Fibroblast of skin of right quadriceps (primary cell): Measurements from ENCODE around the gene BANP.
"Not testable (repeated sequence)": the region's sequence is repeated elsewhere in the genome, so short reads cannot be mapped to it uniquely, and the experiment has no call there.

Experiments used
- DNase-seq: peaks from one replicate; pipeline ENCODE4 v3.0.0-alpha.2; 2013

BANP gene

DNA sequence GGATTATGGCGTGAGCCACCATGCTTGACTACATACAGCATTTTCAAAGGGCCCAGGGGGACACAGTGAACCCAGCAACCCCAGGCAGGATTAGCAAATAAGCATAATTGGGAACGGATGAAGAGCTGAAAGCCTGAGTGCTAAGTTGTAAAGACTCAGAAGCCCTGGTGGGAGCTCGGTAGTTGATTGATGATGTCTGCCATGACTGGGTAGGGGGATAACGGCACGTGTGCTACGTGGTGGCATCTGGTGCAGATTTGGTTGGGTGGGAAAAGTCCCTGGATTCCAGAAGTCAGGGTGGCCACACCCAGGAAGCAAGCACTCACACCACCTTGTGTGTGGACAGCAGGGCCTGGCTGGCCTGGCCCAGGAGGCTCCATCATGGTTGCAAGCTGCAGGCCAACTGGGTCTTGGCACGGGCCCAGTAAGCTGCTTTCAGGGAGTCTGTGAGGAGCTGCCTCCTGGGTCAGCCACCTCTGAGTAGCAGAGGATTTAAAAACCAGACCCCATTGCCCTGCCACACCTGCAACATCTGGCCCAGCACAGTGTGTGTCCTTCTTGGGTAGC, 154.4 kb downstream of the BANP start:
- DNase-seq = not testable (repeated sequence)

DNA sequence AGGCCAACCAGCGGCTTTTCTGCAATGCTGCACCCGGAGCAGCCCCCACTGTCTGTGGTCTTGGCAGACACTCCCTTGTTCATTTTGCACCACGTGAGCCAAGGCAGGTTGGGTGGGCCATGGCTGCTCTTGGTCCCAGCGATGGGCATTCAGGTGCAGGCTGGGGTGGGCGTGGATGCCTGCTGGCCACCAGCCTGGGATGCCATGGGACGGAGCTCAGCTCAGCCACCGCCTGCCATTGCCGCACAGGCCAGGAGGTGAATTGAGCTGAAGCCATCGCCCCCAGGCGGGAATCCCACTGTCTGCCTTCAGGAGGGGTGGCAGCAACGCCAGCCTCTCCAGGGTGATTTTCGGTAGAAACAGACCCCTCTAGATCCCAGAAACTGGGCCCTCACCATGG, 155.3 kb downstream of the BANP start:
- not testable (repeated sequence) for DNase-seq

DNA sequence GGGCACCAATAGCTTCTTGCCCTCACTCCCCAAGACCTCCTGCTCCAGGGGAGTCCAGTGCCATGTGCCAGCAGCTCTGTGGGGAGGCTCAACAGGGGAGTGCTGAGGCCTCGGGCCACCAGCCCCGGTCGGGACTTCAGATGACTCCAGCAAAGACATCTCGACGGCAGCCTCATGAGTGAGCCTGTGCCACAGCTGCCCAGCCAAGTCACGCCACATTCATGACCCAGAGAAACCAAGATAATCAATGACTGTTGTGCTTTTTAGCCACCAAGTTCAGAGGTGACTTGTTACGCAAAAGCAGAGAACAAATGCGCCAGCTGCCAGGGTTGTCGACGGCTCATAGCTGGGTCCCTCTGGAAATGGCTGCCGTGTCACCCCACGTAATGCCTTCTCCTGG, 157.5 kb downstream of the BANP start:
- DNase-seq = no peak

DNA sequence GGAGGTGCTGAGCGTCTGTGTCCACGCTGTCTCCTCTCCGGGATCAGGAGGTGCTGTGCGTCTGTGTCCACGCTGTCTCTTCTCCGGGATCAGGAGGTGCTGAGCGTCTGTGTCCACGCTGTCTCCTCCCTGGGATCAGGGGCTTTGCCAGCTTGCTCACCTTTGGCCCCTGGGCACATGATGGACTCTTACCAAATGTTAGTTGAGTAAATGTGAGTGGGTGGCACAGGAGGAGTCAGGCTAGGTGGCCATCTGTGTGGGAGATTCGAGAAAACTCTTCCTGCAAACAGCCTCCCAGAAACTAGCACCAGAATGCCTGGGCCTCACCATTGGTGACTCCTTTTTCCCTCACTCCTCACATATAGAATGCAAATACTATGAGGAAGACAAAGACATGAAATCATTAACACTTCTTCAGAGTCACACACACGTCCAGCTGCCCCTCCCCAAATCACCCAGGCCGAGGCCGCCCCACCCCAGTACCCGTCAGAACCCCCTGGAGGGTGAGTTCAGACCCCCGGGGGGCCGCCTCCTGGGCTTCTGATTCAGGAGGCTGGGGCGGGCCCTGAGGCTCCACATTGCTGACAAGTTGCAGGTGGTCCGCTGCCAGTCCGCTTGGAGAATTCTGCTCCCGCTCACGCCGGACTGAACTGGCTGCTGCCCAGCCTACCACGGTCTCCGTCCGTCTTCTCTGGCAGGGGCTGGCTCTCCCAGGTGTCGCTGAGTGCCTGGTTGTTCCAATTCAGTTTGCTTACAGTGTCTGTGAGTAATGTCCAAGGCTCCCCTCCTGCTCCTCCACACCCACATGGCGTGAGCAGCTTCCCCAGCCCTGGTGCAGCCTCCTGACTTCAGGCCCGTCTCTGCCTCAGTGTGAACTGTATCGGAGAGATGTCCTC, 158.7 kb downstream of the BANP start:
- DNase-seq = not testable (repeated sequence)

DNA sequence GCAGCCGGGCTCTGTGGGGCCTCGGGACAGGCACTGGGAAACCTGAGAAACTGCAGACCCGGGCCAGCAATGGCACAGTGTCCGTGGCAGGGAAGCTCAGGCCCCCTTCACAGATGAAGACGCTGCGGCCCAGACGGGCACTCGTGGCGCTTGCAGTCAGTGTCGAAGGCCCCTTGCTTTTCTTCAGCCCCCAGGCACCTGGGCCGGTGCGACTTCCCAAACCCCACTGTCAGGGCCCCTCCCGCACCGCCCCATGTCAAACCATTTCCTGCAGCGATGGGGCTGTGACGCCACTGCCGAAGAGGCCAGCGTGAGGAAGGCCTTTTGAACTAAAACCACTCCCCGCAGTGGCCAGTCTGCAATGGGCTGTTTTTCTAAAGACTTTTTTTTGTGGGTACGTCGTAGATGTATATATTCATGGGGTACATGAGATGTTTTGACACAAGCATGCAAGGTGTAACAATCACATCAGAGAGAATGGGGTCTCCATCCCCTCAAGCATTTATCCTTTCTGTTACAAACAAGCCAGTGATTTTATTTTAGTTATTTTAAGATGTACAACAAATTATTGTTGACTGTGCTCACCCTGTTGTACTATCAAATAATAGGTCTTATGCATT, 159.8 kb downstream of the BANP start:
- not testable (repeated sequence) for DNase-seq

DNA sequence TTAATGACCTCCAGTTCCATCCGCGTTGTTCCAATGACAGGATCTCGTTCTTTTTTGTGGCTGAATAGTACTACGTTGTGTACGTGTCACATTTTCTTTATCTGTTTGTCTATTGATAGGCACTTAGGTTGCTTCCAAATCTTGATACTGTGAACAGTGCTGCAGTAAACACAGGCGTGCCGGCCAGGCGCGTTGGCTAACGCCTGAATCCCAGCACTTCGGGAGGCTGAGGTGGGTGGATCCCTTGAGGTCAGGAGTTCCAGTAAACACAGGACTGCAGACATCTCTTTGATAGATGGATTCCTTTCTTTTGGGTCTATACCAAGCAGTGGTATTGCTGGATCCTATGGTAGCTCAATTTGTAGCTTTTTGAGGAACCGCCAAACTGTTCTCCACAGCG, 160.7 kb downstream of the BANP start:
- not testable (repeated sequence) for DNase-seq

DNA sequence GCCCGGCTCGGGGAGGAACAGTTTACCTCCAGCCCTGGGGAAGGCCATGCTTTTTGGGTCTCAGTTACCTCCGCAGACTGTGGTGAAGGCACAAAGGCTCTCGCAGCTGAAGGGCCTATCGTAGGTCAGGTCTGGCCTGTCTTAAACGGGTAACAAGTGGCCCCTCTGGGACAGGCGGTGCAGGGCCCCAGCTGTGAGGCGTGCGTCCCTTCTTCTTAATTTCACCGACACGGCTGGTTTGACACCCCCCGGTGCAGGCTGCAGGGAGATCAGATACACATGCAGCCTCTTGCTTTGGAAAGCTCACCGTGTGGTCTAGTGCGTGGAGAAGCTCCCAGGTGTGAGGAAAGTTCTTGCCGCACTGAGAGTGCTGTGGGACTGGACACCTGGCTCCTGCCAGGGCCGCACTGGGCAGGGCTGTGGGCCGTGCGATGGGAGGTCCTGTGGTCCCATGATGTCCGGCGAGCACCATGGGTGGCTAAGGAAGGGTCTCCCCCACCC, 162.4 kb downstream of the BANP start:
- no peak for DNase-seq

DNA sequence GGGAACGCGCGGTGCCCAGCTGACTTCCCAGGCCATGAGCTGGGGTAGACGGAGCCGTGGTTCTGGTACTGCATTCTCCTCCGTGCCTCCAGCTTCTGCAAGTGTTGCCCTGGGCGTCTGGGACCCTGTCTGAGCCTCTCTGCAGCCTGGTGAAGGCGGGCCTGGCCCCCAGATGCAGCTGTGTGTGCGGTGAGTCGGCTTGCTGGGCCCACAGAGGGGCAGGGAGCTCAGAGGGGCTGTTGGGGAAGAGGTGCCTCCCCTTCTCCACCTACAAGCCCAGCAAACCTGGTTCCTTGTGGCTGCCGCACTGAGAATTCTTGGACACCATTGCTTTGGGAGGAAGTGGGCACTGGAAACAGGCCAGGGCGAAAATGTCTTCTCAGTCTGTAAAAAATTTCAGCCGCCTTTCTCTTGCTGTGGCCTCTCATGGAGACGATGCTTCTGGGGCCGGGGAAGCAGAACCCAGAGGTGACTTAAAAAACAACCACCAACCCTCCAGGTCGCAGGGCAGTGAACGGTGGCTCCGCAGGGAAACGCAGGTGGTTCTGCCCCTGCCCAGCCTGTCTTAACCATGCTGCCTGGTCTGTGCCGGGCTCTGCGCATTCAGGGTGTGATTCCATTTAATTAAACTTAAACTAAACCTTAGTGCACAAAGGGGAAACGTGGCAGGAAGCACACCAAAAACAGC, 163.5 kb downstream of the BANP start:
- not testable (repeated sequence) for DNase-seq

DNA sequence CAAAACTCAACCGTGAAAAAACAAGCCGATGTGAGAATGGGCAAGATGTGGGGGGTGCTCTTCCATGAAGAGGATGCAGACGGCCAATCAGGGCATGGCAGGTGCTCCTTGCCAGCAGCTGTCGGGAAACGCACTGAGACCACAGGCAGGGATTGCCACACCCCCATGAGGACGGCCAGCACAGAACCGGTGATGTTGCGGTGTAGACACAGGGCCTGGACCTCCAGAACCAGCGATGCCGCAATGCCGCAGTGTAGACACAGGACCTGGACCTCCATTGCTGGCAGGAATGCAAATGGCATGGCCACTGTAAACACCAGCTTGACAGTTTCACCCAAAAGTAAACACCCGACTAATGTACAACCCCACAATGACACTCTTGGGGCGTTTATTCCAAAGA, 164.9 kb downstream of the BANP start:
- no peak for DNase-seq

DNA sequence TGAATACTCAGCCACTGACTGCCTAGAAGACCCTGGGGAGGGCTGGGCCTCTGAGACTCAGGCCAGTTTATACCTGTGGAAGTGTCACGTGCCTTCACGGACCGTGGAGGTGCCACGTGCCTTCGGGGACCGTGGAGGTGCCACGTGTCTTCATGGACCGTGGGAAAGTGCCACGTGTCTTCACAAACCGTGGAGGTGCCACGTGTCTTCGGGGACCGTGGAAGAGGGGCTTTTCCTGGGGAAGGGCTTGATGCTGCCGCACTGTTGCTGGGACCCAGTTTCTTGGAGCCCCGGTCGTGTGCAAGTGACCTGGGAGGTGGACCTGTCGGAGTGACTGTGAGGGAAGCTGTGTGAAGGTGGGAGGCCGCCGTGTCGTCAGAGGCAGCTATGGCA, 166.2 kb downstream of the BANP start:
- no peak for DNase-seq

DNA sequence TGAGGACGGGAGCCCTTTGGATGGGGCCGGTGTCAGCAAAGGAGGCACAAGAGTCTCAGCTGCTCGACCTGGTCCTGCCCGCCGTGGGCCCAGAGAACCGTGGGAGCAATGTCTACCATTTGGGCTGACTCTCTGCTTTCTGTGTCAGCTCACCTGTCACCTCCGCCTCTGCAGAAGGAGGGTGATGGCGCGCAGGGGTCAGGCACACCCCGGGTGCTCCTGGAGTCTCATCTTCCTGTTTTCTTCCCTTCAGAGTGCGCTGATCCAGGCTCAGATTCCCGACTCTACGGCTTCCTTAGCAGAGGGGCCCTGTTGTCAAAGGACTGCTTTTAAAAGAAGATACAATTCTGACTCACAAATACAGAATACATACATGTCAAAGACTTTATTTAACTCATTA, 167.1 kb downstream of the BANP start:
- no peak for DNase-seq

DNA sequence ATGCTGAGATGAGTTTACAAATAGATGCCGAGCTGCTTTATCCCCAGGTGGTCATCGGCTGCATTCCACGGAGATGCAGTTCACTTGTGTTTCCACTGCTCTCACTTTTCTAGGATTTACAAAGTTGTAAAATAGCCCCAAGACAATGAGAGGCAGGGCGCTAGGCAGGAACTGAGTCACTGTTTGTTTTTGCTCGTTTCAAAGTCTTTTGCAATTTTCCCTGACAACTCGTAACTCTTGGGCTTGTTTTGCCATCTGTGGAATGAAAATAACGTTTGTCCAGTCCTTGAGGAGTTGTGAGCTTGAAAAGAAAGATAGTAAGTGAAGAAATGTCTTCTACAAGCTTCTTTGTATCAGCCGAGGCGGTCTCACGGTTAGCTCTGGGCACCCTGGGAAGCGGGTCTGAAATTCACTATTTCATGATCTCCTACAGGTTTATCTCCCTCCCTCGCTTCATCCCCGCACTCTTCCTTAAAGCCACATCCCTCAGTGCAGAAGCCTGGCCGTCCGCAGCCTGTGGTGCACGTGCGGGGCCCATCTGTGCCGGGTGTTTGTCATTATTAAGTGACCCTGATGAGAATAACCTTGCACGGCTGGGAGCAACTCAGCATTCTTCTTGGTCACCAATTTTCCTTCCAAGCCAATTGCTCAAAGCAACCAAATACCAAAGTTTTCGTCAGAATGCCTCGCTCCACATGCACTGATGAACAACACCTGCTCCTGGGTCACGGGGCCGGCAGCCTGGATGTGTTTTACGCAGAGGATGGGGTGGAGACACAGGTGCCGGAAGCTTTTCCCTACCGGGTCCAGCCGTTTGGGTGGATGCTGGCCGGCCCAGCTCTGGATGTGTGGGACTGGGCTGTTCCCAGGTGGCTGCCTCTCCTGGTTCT, 167.9 kb downstream of the BANP start:
- DNase-seq = peak; percentile 84

DNA sequence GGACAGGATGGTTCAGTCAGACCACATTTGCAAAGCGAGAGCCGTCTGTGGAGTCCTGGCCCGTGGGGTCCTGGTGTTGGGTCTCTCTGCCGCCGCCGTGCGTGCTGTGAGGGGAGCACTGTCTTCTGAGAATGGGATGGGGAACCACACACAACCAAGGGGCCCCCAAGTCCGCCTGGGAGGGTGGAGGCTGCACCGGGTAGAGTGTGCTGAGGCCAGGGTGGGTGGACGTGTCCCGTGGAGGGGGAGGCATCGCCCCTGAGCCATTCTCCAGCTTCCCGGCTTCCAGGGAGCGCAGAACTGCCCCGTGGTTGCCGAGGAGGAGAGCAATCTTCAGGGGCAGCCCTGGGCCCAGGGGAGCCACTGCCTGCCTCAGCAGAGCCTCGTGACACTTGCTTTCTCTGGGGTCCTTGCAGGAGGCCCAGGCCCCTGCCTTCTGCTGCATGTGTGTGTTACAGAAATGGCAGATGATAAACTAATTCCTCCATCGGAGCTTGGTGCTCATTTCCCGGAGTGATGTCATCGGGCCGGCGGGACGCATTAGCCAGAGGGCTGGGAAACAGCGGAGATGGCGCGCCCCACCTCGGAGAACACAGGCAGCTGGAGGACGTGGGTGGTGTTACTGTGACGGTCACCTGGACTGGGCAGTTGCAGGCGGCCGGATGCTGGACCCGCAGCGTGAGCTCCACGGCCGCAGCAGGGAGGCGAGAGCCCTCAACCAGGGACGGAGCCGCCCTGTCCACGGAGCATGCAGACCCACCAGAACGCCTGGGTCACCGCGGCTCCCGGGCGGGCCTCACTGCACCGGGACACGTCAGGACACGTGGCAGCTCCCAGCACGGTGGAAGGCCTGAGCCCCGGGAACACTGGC, 168.9 kb downstream of the BANP start:
- not testable (repeated sequence) for DNase-seq

DNA sequence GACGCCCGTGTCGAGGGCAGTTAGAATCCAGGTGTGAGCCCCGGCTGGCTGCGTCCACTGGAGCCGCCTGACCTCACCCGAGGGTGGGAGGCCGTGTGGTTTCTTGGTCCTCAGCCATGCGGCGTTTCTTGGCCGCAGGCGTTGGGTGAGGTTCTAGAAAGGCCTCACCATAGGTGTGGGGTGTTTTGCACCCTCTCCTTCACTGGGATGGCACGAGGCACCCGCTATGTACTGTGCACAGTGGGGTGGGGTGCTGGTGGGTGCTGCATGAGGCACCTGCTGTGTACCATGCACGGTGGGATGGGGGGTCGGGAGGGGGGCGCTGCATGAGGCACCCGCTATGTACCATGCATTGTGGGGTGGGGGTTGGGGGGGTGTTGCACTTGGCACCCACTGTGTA, 169.6 kb downstream of the BANP start:
- no peak for DNase-seq

DNA sequence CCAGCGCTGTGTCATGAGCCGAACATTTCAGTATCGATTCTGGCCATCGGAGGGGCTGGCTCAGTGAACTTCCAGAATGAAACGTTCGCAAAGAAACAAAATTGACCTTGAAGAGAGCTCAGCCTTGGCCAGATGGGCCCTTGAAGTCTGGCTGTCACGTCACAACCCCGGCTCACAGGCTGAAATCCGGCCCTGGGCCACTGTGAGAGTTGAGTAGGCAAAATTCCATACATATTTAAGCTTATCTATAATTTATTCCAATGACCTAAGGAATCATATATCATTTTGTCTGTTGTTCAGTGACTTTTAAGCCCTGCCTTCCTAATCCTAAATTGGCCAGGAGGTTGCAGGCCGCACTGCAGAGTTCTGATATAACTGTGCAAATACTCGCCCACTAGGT, 170.2 kb downstream of the BANP start:
- peak; percentile 11 for DNase-seq

DNA sequence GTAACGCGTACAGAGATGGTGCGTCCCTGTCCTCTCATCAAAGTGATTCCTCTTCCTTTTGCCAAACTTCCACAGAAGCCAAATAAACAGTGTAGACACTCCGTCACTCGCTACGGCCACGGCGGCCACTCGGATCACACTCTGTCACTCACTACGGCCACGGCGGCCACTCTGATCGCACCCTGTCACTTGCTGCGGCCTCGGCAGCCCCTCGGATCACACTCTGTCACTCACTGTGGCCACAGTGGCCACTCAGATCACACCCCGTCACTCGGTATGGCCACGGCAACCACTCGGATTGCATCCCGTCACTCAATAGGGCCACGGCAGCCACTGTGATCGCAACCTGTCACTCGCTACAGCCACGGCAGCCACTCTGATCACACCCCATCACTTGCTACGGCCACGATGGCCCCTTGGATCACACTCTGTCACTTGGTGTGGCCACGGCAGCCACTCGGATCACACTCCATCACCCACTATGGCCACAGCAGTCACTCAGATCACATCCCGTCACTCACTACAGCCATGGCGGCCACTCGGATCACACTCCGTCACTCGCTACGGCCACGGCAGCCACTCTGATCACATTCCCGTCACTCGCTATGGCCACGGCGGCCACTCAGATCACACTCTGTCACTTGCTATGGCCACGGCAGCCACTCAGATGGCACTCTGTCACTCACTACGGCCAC, 170.8 kb downstream of the BANP start:
- no peak for DNase-seq
